Esophagus mucosa (tissue), 1 donor: ENCODE results near the gene FBXO10. TPM values are rescaled to one million over a fixed set of nuclear protein-coding genes. Genes with fewer than 3 reads are reported as not detected.
A peak's percentile ranks its signal among the peaks of the same experiment; 100 is the strongest.
"Not testable (repeated sequence)": the region's sequence is repeated elsewhere in the genome, so short reads cannot be mapped to it uniquely, and the experiment has no call there.

Experiments used
- ATAC-seq: fragments of 200-7000 bp; cut with Tn5 transposase; one replicate; pipeline ENCODE4 v1.9.1; 2020
- total RNA-seq: library from RNA; stranded (reverse); gene quantifications from one replicate; pipeline ENCODE4 v1.2.4, GENCODE V29; 2023
- donor health status: DM: yes; HTN: yes; CAD: no.

The FBXO10 gene
- total RNA-seq, 1 donor from 2014 or later, result 3.4 TPM

DNA sequence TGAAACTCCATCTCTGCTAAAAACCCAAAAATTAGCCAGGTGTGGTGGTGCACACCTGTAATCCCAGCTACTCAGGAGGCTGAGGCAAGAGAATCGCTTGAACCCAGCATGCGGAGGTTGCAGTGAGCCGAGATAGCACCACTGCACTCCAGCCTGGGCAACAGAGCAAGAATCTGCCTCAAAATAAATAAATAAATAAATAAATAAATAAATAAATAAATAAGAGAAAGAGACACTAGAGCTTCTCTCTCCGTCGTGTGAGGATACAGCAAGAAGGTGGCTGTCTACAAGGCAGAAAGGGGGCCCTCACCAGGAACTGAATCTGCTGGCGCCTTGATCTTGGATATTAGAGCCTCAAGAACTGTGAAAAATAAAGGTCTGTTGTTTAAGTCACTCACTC is 102.2 kb downstream of the FBXO10 start:
- ATAC-seq, result not testable (repeated sequence)

DNA sequence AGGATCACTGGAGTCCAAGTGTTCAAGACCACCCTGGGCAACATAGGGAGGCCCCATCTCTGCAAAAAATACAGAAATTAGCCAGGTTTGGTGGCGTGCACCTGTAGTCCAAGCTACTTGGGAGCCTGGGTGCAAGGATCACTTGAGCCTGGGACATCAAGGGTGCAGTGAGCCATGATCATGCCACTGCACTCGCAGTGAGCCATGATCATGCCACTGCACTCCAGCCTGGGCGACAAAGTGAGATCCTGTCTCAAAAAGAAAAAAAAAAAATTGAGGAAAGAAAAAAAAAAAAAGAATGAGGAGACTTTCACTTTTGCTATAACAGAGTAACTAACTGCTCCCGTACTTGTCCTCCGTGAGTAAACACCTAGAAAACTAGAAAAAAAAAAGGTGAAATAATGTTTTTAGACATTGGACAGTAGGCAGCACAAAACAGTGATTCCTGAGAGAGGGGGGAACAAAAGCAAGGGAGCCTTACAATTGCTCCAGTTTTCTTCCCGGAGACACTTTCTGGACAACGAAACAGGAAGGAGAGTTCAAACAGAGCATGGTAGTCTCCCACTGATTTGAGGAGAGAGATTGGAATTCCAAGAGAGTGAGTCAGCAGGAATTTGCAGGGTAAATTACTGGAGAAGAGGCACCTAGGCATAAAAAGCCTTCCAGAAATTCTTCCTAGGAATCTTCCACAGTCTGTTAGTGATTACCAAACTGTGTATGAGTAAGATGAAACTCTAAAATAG is 104.1 kb downstream of the FBXO10 start:
- peak; percentile 48 for ATAC-seq

DNA sequence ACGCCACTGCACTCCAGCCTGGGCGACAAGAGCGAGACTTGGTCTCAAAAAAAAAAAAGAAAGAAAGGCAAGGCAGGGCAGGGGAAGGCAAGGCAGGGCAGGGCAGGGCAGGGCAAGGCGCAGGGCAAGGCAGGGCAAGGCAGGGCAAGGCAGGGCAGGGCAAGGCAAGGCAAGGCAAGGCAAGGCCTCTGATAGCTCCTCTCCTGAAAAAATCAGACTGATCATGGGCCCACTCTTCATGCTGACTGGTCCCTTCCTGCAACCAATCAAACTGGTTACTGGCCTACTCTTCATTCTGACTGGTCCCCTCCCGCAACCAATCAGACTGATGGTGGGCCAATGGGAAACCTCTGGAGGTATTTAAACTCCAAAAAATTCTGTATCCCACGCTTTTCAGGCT is 107.6 kb downstream of the FBXO10 start:
- ATAC-seq, result no peak

DNA sequence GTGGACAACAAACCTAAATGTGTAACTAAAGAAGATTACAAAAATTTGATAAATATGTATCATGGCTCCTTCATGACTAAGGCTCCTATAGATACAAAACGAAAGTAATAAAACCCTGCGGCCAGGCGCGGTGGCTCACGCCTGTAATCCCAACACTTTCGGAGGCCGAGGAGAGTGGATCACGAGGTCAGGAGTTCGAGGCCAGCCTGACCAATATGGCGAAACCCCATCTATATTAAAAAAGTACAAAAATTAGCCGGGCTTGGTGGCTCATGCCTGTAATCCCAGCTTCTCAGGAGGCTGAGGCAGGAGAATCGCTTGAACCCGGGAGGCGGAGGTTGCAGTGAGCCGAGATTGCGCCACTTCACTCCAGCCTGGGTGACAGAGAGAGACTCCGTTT is 108.7 kb downstream of the FBXO10 start:
- ATAC-seq, result not testable (repeated sequence)

DNA sequence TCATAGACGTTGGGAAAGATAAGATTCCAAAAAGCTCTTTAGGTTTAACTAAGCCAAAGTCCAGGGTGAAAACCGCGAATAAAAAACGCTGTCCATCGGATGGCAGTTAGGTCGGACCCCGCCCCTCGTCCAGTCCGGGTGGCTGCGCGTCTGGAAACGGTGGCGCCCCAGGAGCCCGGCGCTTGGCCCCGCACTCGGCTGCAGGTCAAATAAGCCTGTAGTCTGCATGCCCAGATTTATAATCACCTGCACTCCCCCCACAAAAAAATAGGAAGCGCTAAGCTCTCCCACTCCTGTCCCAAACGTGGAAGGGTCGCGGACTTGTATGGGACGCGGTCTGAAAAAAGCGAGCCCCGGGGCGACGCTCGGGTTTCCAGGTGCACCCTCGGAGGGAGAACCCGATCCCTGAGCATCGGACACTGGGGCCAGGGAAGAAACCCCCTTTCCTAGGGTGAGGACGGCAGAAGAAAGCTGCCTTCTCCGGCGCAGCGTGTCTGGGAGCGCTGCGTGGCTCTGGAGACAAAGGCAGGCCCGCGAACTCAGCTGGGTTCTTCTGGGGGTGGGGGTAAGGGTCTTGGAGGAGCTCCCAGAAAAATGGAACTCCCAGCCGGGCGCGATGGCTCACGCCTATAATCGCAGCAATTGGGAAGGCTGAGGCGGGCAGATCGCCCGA is 110.0 kb downstream of the FBXO10 start:
- ATAC-seq, result peak; percentile 10

DNA sequence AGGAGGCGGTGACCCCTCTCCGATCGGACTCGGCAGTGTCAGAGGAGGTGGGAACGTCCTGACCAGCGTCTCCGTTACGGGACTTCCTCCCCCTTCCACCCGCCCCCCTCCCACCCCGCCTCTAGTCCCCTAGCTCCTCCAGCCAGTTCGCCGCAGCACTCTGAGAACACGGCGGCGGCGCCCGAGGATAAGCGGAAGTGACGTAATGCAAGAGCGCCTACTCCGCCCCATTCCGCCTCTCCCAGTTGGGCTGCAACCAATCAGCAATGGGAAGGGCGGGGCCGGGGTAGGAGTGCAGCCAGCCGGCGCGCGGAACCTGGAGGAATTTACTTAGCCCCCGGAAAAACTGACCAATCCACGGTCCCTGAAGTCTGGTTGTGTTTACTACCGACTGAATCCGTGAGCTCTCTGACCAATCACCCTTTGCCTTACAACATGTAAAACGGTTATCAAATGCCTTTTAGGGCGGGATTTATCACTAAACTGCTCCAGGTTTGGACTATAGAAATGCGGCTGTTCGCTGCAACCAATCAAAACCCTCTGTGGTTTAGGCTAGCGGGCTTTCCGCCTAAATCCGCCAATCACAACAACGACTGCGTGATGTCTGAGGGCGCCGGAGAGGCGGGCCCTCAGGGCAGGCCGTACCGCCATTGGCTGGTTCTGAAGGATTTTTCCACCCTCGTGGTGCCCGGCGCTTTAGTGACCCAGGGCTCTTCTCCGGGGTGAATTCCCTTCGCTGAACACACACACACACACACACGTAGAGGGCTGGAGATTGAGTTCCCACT is 110.7 kb downstream of the FBXO10 start, which contains the start of gene ZBTB5:
TSS of gene ZBTB5 (minus strand) at position 202 of the 788 bp plus-strand sequence. CDS start 22,899 bp downstream, outside the sequence.
- peak; percentile 92 for ATAC-seq

DNA sequence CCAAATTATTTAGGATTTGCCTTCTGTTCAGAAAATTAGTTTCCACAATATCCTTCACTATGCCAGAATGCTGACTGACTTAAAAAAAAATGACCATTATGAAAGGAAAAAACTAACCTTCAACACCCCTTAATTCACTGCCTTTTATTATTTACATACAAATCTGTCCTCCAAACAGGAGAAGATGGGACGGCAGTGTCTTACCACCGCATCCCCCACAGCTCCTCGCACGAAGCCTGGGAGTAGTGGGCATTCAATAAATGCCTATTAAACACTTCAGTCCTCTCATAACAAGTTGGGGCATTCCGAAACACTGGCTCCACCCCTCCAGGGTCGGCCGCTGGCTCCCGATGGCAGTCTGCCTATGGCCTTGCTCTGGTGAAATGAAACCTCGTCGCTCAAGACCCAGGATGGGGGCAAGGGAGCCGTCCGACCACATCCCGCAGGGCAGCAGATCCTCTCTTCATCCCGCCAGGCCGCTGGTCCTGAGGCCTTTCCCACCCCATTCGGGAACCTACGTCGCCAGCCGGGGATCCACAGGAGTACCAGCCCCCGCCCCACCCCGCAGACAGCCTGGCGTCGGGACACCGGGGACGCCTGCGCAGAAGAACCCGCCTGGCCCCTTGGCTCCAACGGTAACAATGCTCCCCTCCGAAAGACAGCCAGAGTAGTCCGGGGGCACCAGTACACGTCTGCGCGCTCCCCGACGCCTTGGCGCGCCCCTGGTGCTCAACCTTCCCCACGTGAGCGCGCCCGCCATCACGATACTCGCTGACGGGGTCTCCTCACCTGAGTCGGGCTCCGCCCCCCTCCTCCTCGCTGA is 111.5 kb downstream of the FBXO10 start:
- ATAC-seq, result peak; percentile 45

DNA sequence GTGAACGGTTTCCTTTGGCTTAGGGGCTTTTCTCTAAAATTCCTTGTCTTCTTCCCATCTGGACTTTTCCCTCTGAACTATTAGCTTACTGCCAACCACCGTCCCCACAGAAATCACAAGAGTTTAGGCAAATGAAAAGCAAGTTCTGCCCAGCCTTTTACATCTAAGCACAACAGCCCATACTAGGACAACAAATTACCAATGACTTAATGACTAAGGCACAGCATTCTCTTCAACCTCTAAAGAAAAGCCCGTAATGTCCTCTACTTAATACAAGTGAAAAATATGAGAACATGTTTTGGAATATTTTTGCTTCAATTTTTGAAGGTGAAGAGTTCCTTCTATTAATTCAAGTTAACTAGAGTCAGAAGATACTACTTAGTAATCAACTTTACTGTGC is 112.2 kb downstream of the FBXO10 start:
- ATAC-seq, result no peak

Other genes starting within 250 kb of the FBXO10 start
- 57.5 TPM for gene GRHPR, start 153.7 kb downstream of the FBXO10 start, total RNA-seq
- 10.6 TPM for gene ZBTB5, start 110.9 kb downstream of the FBXO10 start, total RNA-seq
- 18.2 TPM for gene POLR1E, start 90.4 kb downstream of the FBXO10 start, total RNA-seq
- 73.6 TPM for gene TOMM5, start 16.2 kb upstream of the FBXO10 start, total RNA-seq
- gene FRMPD1, start 74.6 kb upstream of the FBXO10 start, total RNA-seq, result 0.04 TPM
- 4.5 TPM for gene TRMT10B, start 177.4 kb upstream of the FBXO10 start, total RNA-seq
- 27.3 TPM for gene EXOSC3, start 208.7 kb upstream of the FBXO10 start, total RNA-seq
- gene DCAF10, start 224.4 kb upstream of the FBXO10 start, total RNA-seq, result 24.4 TPM